IMR-90 (cell line): ENCODE data around the gene FNIP2.

Source experiments
- BHLHE40 ChIP-seq: fragments of 150-350 bp; IDR thresholded peaks from 2 replicates; pipeline ENCODE4 v1.6.1; 2016; ENCODE audit warnings: mild to moderate bottlenecking, low read depth, low read length
- CEBPB ChIP-seq: IDR thresholded peaks from 2 replicates; pipeline ENCODE4 v1.6.1; 2012; ENCODE audit warnings: low read depth, low read length, improper control_type of control experiment
- CTCF ChIP-seq: conservative IDR thresholded peaks from 2 replicates; pipeline ENCODE4 v1.5.1; 2012; ENCODE audit warnings: mild to moderate bottlenecking, low read depth, low read length, improper control_type of control experiment
- ELK1 ChIP-seq: fragments of 150-350 bp; IDR thresholded peaks from 2 replicates; pipeline ENCODE4 v1.6.1; 2016; ENCODE audit warnings: low read depth, mild to moderate bottlenecking, low read length, moderate library complexity, borderline replicate concordance
- FOS ChIP-seq: fragments of 150-350 bp; IDR thresholded peaks from 2 replicates; pipeline ENCODE4 v1.6.1; 2016; ENCODE audit warnings: low read depth, low read length
- MAZ ChIP-seq: IDR thresholded peaks from 2 replicates; pipeline ENCODE4 v1.6.1; 2012; ENCODE audit warnings: low read depth, mild to moderate bottlenecking, low read length, improper control_type of control experiment, moderate library complexity, borderline replicate concordance
- MXI1 ChIP-seq: IDR thresholded peaks from 2 replicates; pipeline ENCODE4 v1.6.1; 2012; ENCODE audit warnings: low read depth, mild to moderate bottlenecking, low read length, moderate library complexity, borderline replicate concordance
- NFE2L2 ChIP-seq: fragments of 150-350 bp; IDR thresholded peaks from 2 replicates; pipeline ENCODE4 v1.6.1; 2016; ENCODE audit warnings: low read depth, mild to moderate bottlenecking, low read length
- POLR2A ChIP-seq: IDR thresholded peaks from 2 replicates; pipeline ENCODE4 v1.6.1; 2012; ENCODE audit warnings: mild to moderate bottlenecking, low read depth, low read length
- RAD21 ChIP-seq: IDR thresholded peaks from 2 replicates; pipeline ENCODE4 v1.6.1; 2012; ENCODE audit warnings: low read length, improper control_type of control experiment
- SMC3 ChIP-seq: fragments of 150-350 bp; IDR thresholded peaks from 2 replicates; pipeline ENCODE4 v1.6.1; 2016; ENCODE audit warnings: low read depth, mild to moderate bottlenecking, antibody characterized with exemption, low read length, moderate library complexity
- USF2 ChIP-seq: fragments of 150-350 bp; IDR thresholded peaks from 2 replicates; pipeline ENCODE4 v1.6.1; 2017; ENCODE audit warnings: mild to moderate bottlenecking, antibody characterized with exemption, low read length, low read depth

- no peak for TF ChIP-seq CTCF
- TF ChIP-seq ELK1, result no peak
- no peak for TF ChIP-seq POLR2A
- TF ChIP-seq SMC3, result no peak
- no peak for TF ChIP-seq RAD21
- no peak for TF ChIP-seq BHLHE40
- TF ChIP-seq MXI1, result no peak
- no peak for TF ChIP-seq CEBPB
- TF ChIP-seq MAZ, result no peak
- TF ChIP-seq USF2, result no peak
- TF ChIP-seq NFE2L2, result no peak
- no peak for TF ChIP-seq FOS
Measured at GRCh38 chr4:158891256-158891655, 122.4 kb downstream of the FNIP2 start.
